Activated CD4-positive, alpha-beta T cell treated with anti-CD3 and anti-CD28 coated beads, Interleukin-2, amount 50 U/mL, for 4 hours (primary cell): ENCODE data around the gene NUMB.

Experiments used
- DNase-seq, 2 experiments: peaks; one replicate each; pipeline ENCODE4 v3.0.0-alpha.2; 2020

Gene NUMB

DNA sequence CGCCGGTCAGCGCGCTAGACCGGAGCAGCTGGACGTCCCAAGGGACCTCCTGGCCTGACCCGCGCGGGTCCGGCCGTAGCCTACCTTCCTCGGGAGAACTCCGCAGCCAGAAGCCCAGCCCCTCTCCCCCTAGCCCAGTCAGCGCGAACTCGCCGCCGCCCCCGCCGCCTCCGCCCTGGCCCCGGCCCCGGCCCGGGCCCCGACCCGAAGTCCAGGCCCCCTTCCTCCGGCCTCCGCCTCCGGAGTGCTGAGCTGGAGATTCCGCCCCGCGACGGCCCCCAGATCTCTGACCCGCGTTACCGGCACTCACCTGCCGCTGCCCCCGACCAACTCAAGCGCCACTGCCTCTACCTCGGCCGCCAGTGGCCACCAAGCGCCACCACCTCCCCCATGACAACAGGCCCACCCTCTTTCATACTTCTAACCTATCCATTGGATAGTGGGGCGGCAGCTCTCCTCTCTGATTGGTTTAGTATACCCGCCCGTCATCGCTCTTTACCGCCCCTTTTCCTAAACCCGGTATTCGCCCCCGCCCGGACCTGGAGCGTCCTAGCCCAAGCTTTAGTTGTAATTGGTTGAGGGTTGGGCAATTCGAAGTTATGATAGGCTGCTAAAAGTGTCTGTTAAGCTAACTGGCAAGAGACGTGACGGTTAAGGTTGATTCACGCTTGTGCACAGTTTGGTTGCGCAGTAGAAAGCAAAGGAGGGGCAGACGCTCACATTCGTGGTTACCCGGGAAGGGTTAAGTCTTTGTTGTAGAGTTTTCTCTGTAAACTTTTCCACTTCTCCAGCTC is at the start of gene NUMB:
TSS of gene NUMB (minus strand) at position 364 of the 794 bp plus-strand sequence. CDS start 102,795 bp downstream, outside the sequence.
- peak; percentile 96 to 97 for DNase-seq

DNA sequence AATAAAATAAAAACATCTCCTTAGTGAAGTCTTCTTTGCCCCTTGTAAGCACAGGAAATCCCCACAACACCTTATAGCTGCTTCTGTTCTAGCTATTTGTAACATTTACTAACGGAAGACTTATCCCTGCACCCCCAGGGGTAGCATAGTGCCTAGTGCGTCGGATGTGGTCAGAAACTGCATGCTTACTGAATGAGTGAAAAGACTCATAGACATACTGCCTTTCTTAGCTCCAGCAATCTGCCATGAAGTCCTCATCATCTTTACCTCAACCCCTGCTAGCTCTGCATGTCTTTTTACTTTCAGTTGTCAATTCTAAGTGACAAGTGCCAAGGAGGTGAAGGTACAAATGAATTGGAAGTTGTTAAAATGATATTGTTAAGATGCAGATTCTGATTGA is 45.3 kb upstream of the NUMB start:
- DNase-seq, result no peak

DNA sequence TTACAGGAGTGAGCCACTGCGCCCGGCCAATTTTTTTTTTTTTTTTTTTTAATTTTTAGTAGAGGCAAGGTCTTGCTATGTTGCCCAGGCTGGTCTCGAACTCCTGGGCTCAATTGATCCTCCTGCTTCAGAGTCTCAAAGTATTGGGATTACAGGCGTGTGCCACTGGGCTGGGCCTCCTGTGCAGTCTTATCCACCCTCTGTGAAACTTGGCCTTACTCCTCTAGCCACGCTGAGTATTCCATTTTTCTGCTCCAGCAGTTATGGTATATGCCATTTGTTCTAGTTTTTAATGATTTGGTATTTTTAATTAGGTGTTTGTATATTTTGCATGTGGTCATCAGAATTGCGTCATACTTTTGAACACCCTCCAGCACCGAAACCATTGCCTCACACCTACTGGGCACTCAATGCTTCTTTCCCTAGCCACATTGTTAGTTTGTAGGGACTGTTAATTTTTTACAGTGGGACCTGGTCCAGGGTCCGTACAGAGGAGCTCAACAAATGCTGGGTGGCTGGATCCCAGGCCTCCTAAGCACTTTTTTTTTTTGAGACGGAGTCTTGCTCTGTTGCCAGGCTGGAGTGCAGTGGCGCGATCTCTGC is 43.8 kb upstream of the NUMB start:
- no peak for DNase-seq

DNA sequence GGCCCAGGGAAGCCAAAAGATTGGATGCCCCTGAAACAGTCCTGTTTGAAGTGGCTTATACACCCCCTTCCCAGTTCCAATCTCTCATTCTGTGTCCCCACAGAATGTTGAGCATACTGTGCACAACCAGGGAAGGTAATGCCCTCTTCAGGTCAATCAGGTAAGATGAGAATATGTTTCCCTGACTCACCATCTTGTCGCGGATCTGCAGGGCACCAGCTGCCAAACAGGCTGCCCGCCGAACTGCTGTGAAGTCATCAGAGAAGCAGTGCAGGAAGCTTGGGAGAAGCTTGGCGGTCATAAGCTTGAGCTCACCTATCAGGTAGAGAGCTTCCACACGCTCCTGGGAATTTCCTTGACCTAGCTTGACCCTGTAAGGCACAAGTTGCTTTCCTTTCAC is 42.0 kb upstream of the NUMB start:
- no peak for DNase-seq

DNA sequence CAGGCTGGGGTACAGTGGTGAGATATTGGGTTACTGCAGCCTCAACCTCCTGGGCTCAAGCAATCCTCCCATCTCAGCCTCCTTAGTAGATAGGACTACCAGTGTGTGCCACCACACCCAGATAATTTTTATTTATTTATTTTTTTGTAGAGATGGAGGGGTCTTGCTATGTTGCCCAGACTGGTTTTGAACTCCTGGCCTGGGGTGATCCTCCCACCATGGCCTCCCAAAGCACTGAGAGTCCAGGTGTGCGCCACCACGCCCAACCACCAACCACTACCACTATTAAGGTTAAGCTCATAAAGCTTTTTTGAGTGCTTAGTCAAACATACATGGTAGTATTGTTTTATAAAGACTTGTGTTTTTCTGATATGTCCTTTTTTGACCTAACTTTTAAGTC is 36.2 kb upstream of the NUMB start:
- no peak for DNase-seq

DNA sequence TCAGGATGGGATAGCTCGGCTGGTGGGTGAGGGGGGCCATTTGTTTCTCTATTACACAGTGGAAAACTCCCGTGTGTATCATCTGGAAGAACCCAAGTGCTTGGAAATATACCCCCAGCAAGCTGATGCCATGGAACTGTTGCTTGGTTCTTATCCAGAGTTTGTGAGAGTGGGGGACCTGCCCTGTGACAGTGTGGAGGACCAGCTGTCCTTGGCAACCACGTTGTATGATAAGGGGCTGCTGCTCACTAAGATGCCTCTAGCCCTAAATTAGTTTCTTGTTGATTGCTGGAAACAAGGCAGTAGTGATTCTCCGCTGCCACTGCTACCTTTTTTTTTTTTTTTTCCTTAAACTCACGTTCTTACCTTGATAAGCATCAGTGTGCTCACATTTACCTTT is 34.3 kb upstream of the NUMB start:
- DNase-seq, result no peak

DNA sequence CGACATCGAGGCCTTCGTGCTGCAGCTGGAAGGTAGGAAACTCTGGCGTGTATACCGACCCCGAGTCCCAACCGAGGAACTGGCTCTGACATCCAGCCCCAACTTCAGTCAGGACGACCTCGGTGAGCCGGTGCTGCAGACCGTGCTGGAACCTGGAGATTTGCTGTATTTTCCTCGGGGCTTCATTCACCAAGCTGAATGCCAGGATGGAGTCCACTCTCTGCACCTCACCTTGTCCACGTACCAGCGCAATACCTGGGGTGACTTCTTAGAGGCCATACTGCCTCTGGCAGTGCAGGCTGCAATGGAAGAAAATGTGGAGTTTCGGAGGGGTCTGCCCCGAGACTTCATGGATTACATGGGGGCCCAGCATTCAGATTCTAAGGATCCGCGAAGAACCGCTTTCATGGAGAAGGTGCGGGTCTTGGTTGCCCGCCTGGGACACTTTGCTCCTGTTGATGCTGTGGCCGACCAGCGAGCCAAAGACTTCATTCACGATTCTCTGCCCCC is 33.8 kb upstream of the NUMB start:
- no peak for DNase-seq

DNA sequence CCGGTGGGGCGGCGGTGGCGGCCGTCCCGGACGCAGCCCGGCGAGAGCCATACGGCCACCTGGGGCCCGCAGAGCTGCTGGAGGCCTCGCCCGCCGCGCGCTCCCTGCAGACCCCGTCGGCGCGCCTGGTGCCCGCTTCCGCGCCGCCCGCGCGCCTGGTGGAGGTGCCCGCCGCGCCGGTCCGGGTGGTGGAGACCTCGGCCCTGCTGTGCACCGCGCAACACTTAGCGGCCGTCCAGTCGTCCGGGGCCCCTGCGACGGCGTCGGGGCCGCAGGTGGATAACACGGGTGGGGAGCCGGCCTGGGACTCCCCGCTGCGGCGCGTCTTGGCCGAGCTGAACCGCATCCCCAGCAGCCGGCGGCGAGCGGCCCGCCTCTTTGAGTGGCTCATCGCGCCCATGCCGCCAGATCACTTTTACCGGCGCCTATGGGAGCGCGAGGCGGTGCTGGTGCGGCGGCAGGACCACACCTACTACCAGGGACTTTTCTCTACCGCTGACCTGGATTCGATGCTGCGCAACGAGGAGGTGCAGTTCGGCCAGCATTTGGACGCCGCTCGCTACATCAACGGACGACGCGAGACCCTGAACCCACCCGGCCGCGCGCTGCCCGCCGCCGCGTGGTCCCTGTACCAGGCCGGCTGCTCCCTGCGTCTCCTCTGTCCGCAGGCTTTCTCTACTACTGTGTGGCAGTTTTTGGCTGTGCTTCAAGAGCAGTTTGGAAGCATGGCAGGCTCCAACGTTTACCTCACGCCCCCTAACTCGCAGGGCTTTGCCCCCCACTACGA is 33.1 kb upstream of the NUMB start:
- DNase-seq, result peak; percentile 58 to 65

DNA sequence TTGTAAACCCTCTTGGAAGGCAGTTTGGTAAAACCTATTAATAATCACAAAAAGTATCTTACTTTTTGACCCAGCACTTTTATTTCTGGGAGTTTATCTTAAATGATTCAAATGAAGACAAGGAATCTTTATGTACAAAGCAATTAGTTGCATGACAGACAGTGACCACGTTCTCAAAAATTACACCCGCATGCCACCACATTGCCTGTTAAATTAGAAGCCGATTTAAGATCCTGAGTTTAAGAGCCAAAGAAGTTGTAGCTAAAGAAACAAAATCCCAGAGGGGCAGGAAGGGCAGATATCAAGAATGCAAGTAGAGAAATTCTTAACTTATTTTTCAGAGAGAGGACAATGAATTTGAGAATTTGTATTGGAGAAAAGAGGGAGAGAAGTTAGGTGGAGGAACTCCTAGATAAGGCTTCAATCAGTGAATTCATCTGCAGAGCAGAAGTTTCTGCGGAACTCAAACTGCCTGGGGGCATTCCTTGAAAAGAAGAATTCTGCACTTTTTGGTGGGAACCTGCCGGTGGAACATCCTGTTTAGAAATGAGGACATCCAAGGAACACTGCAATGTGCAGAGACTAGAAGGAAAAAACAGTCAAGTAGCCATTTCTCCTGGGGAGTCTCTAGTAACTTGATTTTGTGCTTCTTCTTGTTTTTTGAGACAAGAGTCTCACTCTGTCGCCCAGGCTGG is 31.3 kb upstream of the NUMB start:
- no peak for DNase-seq

DNA sequence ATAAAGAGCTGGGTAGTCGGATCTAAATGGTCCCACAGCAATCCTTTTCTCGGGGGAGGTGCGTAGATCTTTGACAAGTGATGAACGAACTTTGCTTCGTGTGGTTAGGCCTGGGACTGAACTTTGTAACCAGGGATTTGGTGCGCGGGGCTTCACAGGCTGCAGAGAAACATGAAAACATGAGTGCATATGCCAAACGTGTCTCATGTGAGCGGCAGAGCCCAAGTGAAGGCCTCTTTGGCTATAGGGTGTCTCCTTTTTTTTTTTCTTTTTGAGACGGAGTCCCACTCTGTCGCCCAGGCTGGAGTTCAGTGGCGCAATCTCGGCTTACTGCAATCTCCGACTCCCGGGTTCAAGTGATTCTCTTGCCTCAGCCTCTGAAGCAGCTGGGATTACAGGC is 20.3 kb upstream of the NUMB start:
- DNase-seq, result no peak

DNA sequence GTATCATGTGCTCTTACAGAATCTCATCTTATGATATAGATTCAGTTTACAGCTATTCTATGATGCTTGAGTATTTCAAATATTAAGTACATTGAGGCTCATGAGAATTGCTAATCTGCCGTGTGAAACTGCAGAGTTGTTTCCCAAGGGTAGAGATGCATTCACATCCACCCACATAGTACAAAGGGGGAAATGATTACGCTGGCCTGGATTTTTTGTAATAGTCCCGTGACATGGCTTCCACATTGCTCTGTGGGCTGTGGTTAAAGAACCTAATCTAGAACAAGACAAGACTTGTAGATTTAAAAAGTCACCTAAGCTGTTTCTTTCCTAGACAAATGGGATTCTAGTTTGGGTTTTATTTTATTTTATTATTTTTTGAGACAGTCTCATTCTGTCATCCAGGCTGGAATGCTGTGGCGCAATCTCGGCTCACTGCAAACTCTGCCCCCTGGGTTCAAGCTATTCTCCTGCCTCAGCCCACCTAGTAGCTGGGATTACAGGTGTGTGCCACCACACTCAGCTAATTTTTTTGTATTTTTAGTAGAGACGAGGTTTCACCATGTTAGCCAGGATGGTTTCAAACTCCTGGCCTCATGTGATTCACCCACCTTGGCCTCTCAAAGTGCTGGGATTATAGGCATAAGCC is 19.4 kb upstream of the NUMB start:
- DNase-seq, result no peak

DNA sequence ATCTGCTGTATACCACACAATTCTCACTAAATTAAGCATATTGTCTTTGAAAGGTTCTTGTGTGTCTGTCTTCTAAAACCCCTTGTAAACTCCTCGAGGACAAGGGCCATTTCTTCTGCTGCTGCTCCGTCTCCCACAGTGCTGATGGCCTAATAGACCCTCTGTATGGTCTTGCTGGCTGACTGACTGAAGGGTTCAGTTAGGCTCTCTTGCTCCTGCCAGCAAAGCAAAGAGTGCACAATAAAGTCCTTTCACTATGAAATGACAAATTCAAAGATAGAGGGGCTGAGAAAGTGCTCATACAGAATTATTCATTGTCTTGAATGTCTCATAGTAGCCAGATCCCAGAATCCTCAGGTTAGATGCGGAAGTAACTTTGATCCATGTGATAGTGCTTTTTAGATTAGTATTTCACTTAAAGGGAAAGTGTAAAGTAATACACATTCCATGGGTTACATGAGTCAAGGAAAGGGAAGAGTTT is 18.1 kb upstream of the NUMB start:
- no peak for DNase-seq

DNA sequence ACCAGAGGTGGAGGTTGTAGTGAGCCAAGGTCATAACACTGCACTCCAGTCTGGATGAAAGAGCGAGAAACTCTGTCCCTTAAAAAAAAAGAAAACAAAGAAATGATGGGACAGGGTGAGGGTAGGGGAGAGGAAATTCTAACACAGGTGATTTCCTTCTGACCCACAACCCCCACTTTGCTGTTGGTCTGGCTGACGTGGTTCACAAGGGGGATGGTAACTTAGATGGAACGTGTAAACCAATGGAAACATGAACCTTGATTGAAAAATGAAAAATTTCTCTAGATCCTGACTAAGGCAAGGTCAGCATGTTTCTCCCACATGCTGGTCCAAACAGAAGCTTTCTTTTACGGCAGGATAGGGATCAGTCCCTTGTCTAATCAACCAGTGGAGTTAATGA is 16.6 kb upstream of the NUMB start:
- no peak for DNase-seq

DNA sequence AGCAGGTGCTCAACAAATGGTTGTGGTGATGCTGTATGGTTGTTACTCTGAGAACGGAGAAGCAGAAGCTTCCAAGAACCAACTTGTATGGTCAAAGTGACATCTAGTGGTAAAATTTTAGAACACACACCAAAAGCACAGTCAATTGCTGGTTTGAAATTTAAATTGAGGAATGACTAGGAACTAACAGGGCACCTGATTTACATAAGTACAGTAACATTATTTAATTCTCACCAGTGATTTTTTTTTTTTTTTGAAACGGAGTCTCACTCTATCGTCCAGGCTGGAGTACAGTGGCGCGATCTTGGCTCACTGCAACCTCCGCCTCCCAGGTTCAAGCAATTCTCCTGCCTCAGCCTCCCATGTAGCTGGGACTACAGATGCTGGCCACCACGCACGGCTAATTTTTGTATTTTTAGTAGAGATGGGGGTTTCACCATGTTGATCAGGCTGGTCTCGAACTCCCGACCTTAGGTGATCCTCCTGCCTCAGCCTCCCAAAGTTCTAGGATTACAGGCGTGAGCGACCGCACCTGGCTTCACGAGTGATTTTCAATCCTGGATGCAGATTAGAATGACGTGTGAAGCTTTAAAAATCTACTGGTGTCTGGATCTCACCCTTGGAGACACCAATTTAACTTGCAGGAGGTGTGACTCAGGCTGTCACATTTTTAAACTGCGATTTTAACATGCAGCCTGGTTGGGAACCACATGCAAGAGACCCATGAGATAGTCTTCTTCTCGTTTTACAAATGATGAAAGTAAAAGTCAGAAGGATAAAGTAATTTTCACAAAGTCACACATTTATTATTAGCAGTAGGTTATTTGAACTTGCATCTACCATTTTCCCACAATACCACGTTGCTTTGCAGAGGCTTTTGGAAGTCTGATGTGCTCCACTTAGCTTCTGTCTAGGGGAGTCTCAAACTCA is 14.1 kb upstream of the NUMB start:
- no peak for DNase-seq

DNA sequence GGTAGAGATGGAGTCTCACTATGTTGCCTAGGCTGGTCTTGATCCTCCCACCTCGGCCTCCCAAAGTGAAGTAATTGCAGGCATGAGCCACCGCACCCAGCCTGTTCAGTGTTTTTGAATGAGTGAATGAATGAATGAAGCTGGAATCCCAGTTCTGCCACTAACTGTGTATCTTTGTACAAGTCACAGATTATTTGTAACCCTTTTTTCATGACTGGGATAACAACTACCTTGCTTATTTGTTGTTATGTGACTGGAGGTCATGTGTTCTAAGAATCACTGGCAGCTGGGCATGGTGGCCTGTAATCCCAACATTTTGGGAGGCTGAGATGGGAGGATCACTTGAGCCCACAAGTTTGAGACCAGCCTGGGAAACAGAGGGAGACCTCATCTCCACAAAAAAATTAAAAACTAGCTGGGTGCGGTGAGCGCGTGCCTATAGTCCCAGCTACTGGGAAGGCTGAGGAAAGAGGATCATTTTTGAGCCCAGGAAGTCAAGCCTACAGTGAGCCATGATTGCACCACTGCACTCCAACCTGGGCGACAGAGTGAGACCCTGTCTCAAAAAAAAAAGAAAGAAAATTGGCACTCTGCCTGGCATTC is 13.3 kb upstream of the NUMB start:
- no peak for DNase-seq

DNA sequence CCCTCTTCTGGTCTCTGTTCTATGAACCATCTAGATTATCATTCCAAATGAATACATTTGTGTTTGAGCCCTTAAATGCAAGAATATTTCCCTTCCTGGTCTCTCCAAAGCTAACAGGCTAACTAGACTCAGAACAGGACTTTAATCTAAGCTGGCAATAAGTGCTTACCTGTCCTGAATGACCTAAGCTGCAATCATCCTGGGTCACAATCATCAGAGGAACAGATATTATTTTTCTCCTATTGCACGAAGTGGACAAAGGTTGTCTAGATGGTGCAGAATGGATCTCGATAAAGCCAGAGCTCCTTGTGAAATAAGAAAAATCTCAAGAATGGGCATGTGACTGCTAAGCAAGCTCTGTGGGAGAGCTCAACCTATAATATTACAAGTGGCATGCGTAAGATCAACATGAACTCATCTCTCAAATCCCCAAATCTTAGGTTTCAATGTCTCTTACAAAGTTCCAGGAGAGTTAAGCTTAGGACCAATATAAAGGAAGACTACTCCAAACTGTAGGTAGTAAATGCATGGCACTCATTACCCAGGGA is 10.6 kb upstream of the NUMB start:
- DNase-seq, result no peak

DNA sequence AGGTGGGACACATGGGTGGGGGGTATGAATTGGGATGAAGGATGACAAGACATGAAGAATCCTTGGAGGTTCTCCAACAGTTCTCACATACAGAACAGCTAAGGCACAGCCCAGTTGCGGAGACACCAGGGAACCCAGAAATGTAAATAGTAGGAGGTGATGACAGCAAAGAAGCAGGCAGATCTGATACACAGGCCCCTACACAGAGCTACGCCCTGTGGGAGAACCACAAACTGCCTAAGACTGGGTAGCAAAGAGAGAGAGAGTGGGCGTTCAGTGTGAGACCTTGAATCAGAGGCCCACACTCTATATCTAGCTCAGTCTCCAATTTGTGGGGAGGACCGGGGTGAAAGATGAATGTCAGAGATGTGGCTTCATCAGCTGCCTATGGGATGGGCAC is 9.5 kb upstream of the NUMB start:
- DNase-seq, result peak in 1 of 2 experiments; percentile 37

DNA sequence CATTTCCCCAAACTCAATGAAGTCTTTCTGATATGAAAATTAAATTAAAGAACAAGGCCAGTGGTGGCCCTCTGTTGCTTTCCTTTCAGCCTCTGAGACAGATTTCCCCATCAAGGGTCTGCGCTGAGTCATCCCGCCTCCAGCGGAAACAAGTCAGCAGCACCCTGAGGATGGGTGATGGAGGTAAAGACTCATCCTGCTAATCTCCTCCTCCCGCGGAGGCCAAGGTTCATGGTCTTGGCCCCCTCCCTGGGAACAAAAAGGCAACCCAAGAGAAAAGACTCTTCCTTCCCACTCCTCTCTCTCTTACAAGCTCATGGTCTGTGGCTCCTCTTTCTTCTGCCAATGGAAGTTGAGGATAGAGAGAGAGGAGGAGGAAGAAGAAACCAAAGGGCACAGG is 9.0 kb upstream of the NUMB start:
- DNase-seq, result peak; percentile 70 to 75

DNA sequence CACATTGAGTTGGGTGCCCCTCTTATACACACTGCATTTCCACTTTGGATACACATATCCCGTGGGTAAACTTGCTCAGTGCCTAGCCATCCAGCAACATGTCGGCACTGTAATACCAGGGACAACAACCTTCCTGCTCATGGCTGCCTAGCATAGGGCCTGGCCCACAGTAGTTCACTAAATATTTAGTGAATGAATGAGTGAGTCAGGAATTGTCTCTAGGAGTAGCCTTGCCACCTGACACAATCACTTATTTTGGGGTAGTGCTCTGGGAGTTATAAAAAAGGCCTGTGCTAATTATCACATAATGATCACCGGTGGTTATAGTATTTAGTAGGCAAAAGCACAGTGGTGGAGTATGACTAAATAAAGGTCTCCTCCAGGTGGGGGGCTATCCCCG is 8.5 kb upstream of the NUMB start:
- no peak for DNase-seq

DNA sequence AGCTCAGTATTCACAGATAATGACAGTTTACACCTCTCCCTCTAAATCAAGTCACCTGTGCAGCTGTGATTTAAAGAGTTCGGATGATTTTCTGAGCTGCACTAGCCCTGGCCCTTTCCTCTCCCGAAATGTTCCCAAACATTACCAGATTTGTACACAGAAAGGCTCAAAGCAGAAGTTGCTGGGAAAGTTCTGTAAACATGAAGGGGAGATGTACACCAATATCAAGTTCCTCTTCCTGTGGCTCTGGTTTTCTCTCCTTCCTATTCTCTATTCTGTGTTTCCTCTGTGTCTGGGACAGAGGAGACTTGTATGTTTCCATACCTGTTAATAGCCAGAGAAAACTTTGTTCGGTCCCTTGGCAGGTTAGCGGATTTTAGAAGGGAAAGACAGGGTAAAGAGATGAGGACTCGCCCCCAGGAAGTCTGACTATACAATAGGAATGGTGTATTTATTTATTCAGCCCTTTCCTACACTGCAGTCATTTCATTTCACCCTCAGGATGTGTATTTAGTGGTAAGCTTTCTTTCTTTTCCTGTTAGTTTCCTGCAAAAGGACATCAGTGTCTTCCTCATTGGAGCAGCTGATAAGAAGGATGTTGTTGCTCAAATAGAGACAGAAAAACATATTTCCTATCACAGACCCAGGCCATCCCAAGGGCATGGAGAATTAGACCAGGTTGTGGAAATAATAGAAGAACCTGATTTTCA is 7.6 kb upstream of the NUMB start:
- no peak for DNase-seq
